Prostate gland (tissue), 2 donors: ENCODE data around the gene MAIP1. TPM values are rescaled to one million over a fixed set of nuclear protein-coding genes. Genes with fewer than 3 reads are reported as not detected.

Experiments
- DNase-seq: peaks from one replicate; pipeline ENCODE4 v3.0.0-alpha.2; 2019; ENCODE audit warnings: low spot score
- H3K27ac ChIP-seq, 2 donors: fragments of 200-600 bp; sonication (generic); 2 replicates each; pipeline ENCODE4 v1.5.1; 2017 to 2019
- H3K27me3 ChIP-seq: fragments of 200-600 bp; sonication (generic); replicated peaks from 2 replicates; pipeline ENCODE4 v1.5.1; 2019; ENCODE audit not compliant: insufficient read depth
- H3K36me3 ChIP-seq, 2 donors: fragments of 200-600 bp; sonication (generic); 1 replicate in 1 of 2; 2 replicates in 1 of 2; pipeline versions ENCODE4 v1.5.1 to v1.8.1; 2017 to 2019
- H3K4me1 ChIP-seq: fragments of 200-600 bp; sonication (generic); replicated peaks from 2 replicates; pipeline ENCODE4 v1.5.1; 2019
- H3K4me3 ChIP-seq, 2 donors: fragments of 200-600 bp; sonication (generic); 2 replicates each; pipeline ENCODE4 v1.5.1; 2017 to 2019
- H3K9me3 ChIP-seq: fragments of 200-600 bp; sonication (generic); 2 replicates; pipeline ENCODE4 v1.5.1; 2017
- CTCF ChIP-seq, 4 experiments: fragments of 200-600 bp in 2 of 4; fragments of 450-650 bp in 2 of 4; sonication (generic) in 2 of 4; IDR thresholded peaks; 1 replicate in 3 of 4; 2 replicates in 1 of 4; pipeline ENCODE4 v1.5.1; 2016 to 2019; ENCODE audit warnings: antibody characterized with exemption in 4 of 4, mild to moderate bottlenecking in 2 of 4, moderate library complexity in 2 of 4
- POLR2A ChIP-seq: fragments of 450-650 bp; IDR thresholded peaks from one replicate; pipeline ENCODE4 v1.6.1; 2016; ENCODE audit warnings: antibody characterized with exemption, mild to moderate bottlenecking
- POLR2AphosphoS5 ChIP-seq: sonication (generic); formaldehyde crosslinking; IDR thresholded peaks from one replicate; pipeline ENCODE4 v1.6.1; 2017; ENCODE audit warnings: antibody characterized with exemption
- WGBS: methylation state at CpG from one replicate; pipeline ENCODE4 v1.1.5; 2018; 5-methylcytosine and 5-hydroxymethylcytosine counted together
- intact Hi-C: fragments of 100-400 bp; cut with DNase I; formaldehyde crosslinking; loops from one replicate; pipeline ENCODE4 v1.14.2; 2022
- total RNA-seq, 2 donors: library from RNA; depleted of rRNA; stranded (reverse); fragments of >200 nt; gene quantifications; one replicate each; pipeline ENCODE4 v1.1.0, GENCODE V29; 2016

MAIP1 gene
- total RNA-seq, 2 donors from 2014 or later = 13.2 to 20.4 TPM

- no peaks in the 10 kb centered on the region for H3K27me3 ChIP-seq
- no peaks in the 10 kb centered on the region for H3K9me3 ChIP-seq
- H3K27ac ChIP-seq = no peak overlapping the region
- no peak overlapping the region for H3K4me3 ChIP-seq
- DNase-seq = no peak
- intact Hi-C loops = no loop called here
- H3K4me1 ChIP-seq = no peaks in the 10 kb centered on the region
- no peak for TF ChIP-seq CTCF (IDR thresholded peaks at IDR 0.05)
- no peak for TF ChIP-seq POLR2AphosphoS5
- TF ChIP-seq POLR2A = no peak
- 84% methylated on average over 4 of the region's 4 CpGs for WGBS
- H3K36me3 ChIP-seq = no peaks in the 10 kb centered on the region
Observed at GRCh38 chr2:199958014-199958413, 2.6 kb downstream of the MAIP1 start.

- Histone ChIP-seq H3K4me1 (no peaks in the 10 kb centered on the region), H3K36me3 (peaks cover 0 to 5% of the 10 kb centered on the region in 2 donors), H3K9me3 (no peaks in the 10 kb centered on the region), H3K4me3 (no peak overlapping the region), H3K27ac (no peak overlapping the region), H3K27me3 (no peaks in the 10 kb centered on the region)
- TF ChIP-seq CTCF (IDR thresholded peaks at IDR 0.05) (no peak), POLR2A (no peak), POLR2AphosphoS5 (no peak)
- intact Hi-C loops = no loop called here
- 85% methylated on average over 2 of the region's 2 CpGs for WGBS
- no peak for DNase-seq
Observed at GRCh38 chr2:199962203-199962602, 6.8 kb downstream of the MAIP1 start.

GRCh38 chr2:199966405-199966804, 11.0 kb downstream of the MAIP1 start:
- H3K4me1 ChIP-seq = no peaks in the 10 kb centered on the region
- peaks cover 0 to 5% of the 10 kb centered on the region in 2 donors for H3K36me3 ChIP-seq
- H3K27ac ChIP-seq = no peak overlapping the region
- no peak for DNase-seq
- H3K9me3 ChIP-seq = no peaks in the 10 kb centered on the region
- intact Hi-C loops = no loop called here
- no peak overlapping the region for H3K4me3 ChIP-seq
- H3K27me3 ChIP-seq = no peaks in the 10 kb centered on the region
- TF ChIP-seq POLR2AphosphoS5 (no peak), CTCF (IDR thresholded peaks at IDR 0.05) (no peak), POLR2A (no peak)
- 86% methylated on average over 2 of the region's 2 CpGs for WGBS

- H3K9me3 ChIP-seq = no peaks in the 10 kb centered on the region
- intact Hi-C loops = no loop called here
- peaks cover 0 to 5% of the 10 kb centered on the region in 2 donors for H3K36me3 ChIP-seq
- DNase-seq = no peak
- H3K4me3 ChIP-seq = no peak overlapping the region
- WGBS = 100% methylated on average over 1 of the region's 1 CpG
- TF ChIP-seq POLR2AphosphoS5 (no peak), POLR2A (no peak)
- no peaks in the 10 kb centered on the region for H3K4me1 ChIP-seq
- no peak overlapping the region for H3K27ac ChIP-seq
- H3K27me3 ChIP-seq = no peaks in the 10 kb centered on the region
Observed at GRCh38 chr2:199966976-199967375, 11.6 kb downstream of the MAIP1 start.

DNA sequence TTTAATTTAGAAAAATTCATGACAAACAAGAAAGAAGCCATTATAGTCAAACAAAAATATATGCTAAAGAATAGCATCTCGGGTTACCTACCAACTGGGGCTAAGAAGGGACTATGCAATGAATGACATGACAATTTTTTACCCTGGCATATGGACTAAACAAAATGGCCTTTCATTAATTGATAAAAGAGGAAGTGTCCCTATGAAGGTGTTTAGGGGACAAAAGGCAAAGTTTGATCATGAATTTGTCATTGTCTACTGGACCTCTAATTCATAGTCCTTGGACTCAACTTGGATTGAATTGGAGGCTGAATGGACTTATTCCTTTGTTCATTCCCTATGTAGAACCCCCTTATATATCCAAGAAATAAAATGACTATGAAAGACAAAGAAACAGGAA, 12.7 kb downstream of the MAIP1 start:
- no peaks in the 10 kb centered on the region for H3K27me3 ChIP-seq
- H3K9me3 ChIP-seq = no peaks in the 10 kb centered on the region
- WGBS = 91% methylated on average over 1 of the region's 1 CpG
- H3K4me3 ChIP-seq = no peak overlapping the region
- DNase-seq = no peak
- H3K4me1 ChIP-seq = no peaks in the 10 kb centered on the region
- TF ChIP-seq POLR2AphosphoS5 (no peak), POLR2A (no peak), CTCF (IDR thresholded peaks at IDR 0.05) (no peak)
- intact Hi-C loops = no loop called here
- H3K36me3 ChIP-seq = peaks cover 0 to 5% of the 10 kb centered on the region in 2 donors
- no peak overlapping the region for H3K27ac ChIP-seq
